ENCODE data around the gene LMAN2. TPM values are rescaled to one million over a fixed set of nuclear protein-coding genes. Genes with fewer than 3 reads are reported as not detected.
A peak's percentile ranks its signal among the peaks of the same experiment; 100 is the strongest.

Gene LMAN2
- total RNA-seq, 1 donor from 2014 or later: 60.0 TPM

GRCh38 chr5:177311392-177311722 lies 40.1 kb downstream of the LMAN2 start:
- H3K36me3 ChIP-seq: peaks cover 9% of the 10 kb centered on the region
- H3K4me3 ChIP-seq: peak overlapping the region; percentile 70
- no peaks in the 10 kb centered on the region for H3K27me3 ChIP-seq (ENCODE audit: low read depth)
- DNase-seq: no peak
- intact Hi-C loops (cut with micrococcal nuclease): loop anchor here (10.0 kb wide), 1 partner anchor 143 kb away; no protein-coding TSS in a partner anchor
- H3K4me1 ChIP-seq: peaks cover 42% of the 10 kb centered on the region
- TF ChIP-seq CTCF (IDR thresholded peaks at IDR 0.05; ENCODE audit: borderline replicate concordance): no peak
- no peaks in the 10 kb centered on the region for H3K9me3 ChIP-seq (replicated peaks)
- no peak overlapping the region for H3K27ac ChIP-seq (replicated peaks)

GRCh38 chr5:177310757-177311391 lies 40.6 kb downstream of the LMAN2 start:
- no peak for TF ChIP-seq CTCF (IDR thresholded peaks at IDR 0.05; ENCODE audit: borderline replicate concordance)
- Histone ChIP-seq H3K4me1 (peaks cover 42% of the 10 kb centered on the region), H3K9me3 (replicated peaks) (no peaks in the 10 kb centered on the region), H3K27ac (replicated peaks) (no peak overlapping the region), H3K4me3 (peak overlapping the region; percentile 70), H3K27me3 (ENCODE audit: low read depth) (no peaks in the 10 kb centered on the region), H3K36me3 (peaks cover 14% of the 10 kb centered on the region)
- no peak for DNase-seq
- intact Hi-C loops (cut with micrococcal nuclease): loop anchor here (10.0 kb wide), 1 partner anchor 144 kb away; no protein-coding TSS in a partner anchor

- Histone ChIP-seq H3K27me3 (ENCODE audit: low read depth) (no peaks in the 10 kb centered on the region), H3K9me3 (replicated peaks) (no peaks in the 10 kb centered on the region), H3K36me3 (peaks cover 20% of the 10 kb centered on the region), H3K27ac (replicated peaks) (no peak overlapping the region), H3K4me3 (no peak overlapping the region), H3K4me1 (peaks cover 46% of the 10 kb centered on the region)
- intact Hi-C loops (cut with micrococcal nuclease): loop anchor here (10.0 kb wide), 1 partner anchor 144 kb away; no protein-coding TSS in a partner anchor
- no peak for TF ChIP-seq CTCF (IDR thresholded peaks at IDR 0.05; ENCODE audit: borderline replicate concordance)
- DNase-seq: no peak
These were observed 41.1 kb downstream of the LMAN2 start for GRCh38 chr5:177310332-177310731.

- TF ChIP-seq CTCF (IDR thresholded peaks at IDR 0.05; ENCODE audit: borderline replicate concordance): peak; percentile 84
- Histone ChIP-seq H3K27ac (replicated peaks) (peak overlapping the region; percentile 15), H3K9me3 (replicated peaks) (no peaks in the 10 kb centered on the region), H3K4me3 (no peak overlapping the region), H3K36me3 (peaks cover 25% of the 10 kb centered on the region), H3K27me3 (ENCODE audit: low read depth) (no peaks in the 10 kb centered on the region), H3K4me1 (peaks cover 54% of the 10 kb centered on the region)
- intact Hi-C loops (cut with micrococcal nuclease): loop anchor here (10.0 kb wide), 1 partner anchor 145 kb away; no protein-coding TSS in a partner anchor
- DNase-seq: peak; percentile 66
These were observed 41.9 kb downstream of the LMAN2 start for GRCh38 chr5:177309351-177310191.

- no peak overlapping the region for H3K27ac ChIP-seq (replicated peaks)
- TF ChIP-seq CTCF (IDR thresholded peaks at IDR 0.05; ENCODE audit: borderline replicate concordance): no peak
- no peak for DNase-seq
- no peak overlapping the region for H3K4me3 ChIP-seq
- no peaks in the 10 kb centered on the region for H3K9me3 ChIP-seq (replicated peaks)
- peaks cover 25% of the 10 kb centered on the region for H3K36me3 ChIP-seq
- intact Hi-C loops (cut with micrococcal nuclease): no loop called here
- H3K4me1 ChIP-seq: peaks cover 62% of the 10 kb centered on the region
- H3K27me3 ChIP-seq (ENCODE audit: low read depth): no peaks in the 10 kb centered on the region
These were observed 42.7 kb downstream of the LMAN2 start for GRCh38 chr5:177308740-177309139.

Measured in left ventricle myocardium inferior (tissue), 1 donor.